NT2/D1 (cell line): Measurements from ENCODE around the gene ICAM2.

Experiments used
- SUZ12 ChIP-seq: IDR thresholded peaks from 2 replicates; pipeline ENCODE4 v1.6.1; 2011; ENCODE audit not compliant: insufficient read length, insufficient read depth; ENCODE audit errors: extremely low read depth
- ZNF274 ChIP-seq: IDR thresholded peaks from 2 replicates; pipeline ENCODE4 v1.6.1; 2011; ENCODE audit warnings: mild to moderate bottlenecking, low read depth, low read length

- no peak for TF ChIP-seq ZNF274
- TF ChIP-seq SUZ12, result no peak
These were observed 18.5 kb downstream of the ICAM2 start for GRCh38 chr17:64001763-64002529.
